Activated T-cell treated with anti-CD3 and anti-CD28 coated beads, Interleukin-2, amount 50 U/mL, for 4 hours (primary cell): ENCODE results near the gene SEC14L5. TPM values are rescaled to one million over a fixed set of nuclear protein-coding genes. Genes with fewer than 3 reads are reported as not detected.
A peak's percentile ranks its signal among the peaks of the same experiment; 100 is the strongest.
"Not testable (repeated sequence)": the region's sequence is repeated elsewhere in the genome, so short reads cannot be mapped to it uniquely, and the experiment has no call there.

Experiments
- ATAC-seq, 2 donors: fragments of 200-7000 bp; cut with Tn5 transposase; one replicate each; pipeline ENCODE4 v1.10.0; 2021
- DNase-seq: peaks from one replicate; pipeline ENCODE4 v3.0.0-alpha.2; 2020
- H3K27me3 Mint-ChIP-seq: one replicate; pipeline ENCODE4 v1.8.0; 2021; ENCODE audit warnings: low read depth, mixed read lengths
- H3K36me3 Mint-ChIP-seq: one replicate; pipeline ENCODE4 v1.8.0; 2022; ENCODE audit warnings: mixed read lengths; ENCODE audit not compliant: insufficient read depth
- H3K4me1 Mint-ChIP-seq: one replicate; pipeline ENCODE4 v1.8.0; 2021; ENCODE audit warnings: low read depth, mixed read lengths
- H3K4me3 Mint-ChIP-seq: one replicate; pipeline ENCODE4 v1.8.0; 2021; ENCODE audit warnings: mild to moderate bottlenecking, moderate library complexity, mixed read lengths
- H3K9me3 Mint-ChIP-seq: one replicate; pipeline ENCODE4 v1.8.0; 2021; ENCODE audit warnings: mixed read lengths
- total RNA-seq, 3 donors: library from RNA; stranded (reverse); gene quantifications; one replicate each; pipeline ENCODE4 v1.2.1, GENCODE V29; 2021

The SEC14L5 gene
- total RNA-seq, 3 donors from 2014 or later = not detected

DNA sequence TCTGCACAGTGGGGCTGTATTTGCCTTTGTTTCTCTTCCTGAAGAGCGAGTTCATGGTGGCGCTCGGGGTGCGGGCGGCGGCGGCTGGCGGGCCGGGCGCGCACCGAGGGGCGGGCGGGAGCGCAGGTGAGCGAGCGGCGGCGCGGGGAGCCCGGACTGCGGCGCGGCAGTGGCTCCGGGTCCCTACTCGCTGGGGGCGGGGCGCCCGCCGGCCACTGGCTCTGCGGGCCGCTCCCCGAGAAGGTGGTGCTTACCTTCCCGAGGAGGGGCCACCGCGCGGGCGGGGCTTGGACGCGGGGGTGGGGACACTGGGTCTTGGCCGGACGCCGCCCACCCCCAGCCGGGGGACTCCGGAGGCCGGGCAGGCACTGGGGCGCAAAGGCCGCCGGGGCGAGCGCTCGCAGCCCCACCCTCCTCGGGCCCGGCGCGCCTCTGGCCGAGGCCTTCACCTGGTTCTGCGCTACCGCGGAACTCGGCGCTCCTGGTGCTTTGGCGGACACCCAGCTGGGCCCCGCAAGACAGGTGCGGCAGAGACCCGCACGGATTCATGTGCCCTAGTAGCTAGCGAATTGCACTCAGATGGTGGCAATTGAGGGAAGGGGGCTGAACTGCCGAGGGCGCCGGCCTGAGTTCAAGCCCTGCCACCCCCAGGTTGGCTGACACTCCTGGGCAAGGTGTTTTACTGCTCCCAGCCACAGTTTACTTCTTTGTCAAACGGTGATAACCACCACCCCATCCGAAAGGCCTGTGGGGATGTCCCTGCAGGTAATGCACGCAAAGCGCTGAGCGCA is 20.9 kb upstream of the SEC14L5 start, which contains the start of gene PPL:
Gene PPL, minus strand, starts transcription at position 158 of the 791 bp plus-strand sequence. Its CDS starts 103 bp downstream, at position 55.
- Mint-ChIP-seq H3K4me1 (peaks cover 8% of the 10 kb centered on the region), H3K9me3 (no peaks in the 10 kb centered on the region), H3K36me3 (no peaks in the 10 kb centered on the region), H3K27me3 (peaks cover 45% of the 10 kb centered on the region), H3K4me3 (peak within 1 kb of the TSS; percentile 67)
- ATAC-seq (peak; percentile 47 to 50), DNase-seq (no peak)

DNA sequence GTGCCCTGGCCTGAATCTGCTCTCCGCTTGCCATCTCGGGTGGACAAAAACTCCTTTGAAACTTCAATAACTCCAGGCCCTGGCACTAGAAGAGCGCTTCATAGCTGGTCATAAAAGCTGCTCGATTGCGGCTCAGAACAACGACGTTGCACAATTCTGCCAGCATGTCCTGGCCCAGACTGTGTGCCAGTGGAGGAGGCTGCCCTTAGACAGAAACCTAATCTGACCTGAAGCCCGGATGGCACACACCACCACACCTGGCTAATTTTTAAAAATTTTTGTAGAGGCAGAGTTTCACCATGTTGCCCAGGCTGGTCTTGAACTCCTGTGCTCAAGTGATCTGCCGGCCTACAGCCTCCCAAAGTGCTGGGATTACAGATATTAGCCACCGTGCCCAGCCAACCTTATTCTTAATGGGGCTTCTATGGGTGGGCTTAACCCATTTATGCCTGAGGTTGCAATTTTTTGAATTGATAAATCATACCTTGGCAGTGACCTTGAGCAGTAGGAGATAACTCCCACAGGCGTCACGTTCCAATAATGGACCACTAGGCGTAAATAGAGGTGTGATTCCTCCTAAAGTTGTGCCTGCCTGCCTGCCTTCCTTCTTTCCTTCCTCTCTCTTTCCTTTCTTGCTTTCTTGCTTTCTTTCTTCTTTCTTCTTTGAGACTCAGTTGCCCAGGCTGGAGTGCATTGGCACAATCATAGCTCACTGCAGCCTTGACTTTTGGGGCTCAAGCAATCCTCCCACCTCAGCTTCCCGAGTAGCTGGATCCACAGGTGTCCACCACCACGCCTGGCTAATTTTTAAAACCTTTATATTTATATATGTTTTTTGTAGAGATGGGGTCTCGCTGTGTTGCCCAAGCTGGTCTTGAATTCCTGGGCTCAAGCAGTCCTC is 20.1 kb upstream of the SEC14L5 start:
- no peak for DNase-seq
- Mint-ChIP-seq H3K4me1 (peaks cover 8% of the 10 kb centered on the region), H3K4me3 (peak overlapping the region; percentile 67), H3K9me3 (no peaks in the 10 kb centered on the region), H3K36me3 (no peaks in the 10 kb centered on the region), H3K27me3 (peaks cover 45% of the 10 kb centered on the region)
- no peak for ATAC-seq

DNA sequence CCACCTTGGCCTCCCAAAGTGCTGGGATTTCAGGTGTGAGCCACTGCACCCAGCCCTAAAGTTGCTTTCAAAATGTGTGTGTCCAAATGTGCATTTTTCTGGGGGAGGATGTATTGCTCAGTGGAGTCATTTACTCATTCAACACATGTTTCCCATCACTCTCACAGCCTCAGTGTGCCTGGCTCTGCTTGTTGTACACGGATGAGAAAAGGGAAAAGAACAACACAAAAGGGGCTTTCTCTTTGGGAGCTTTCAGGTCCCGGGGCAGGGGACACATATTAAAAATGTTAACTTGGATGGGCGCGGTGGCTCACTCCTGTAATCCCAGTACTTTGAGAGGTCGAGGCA is 19.5 kb upstream of the SEC14L5 start:
- Mint-ChIP-seq H3K9me3 (no peaks in the 10 kb centered on the region), H3K36me3 (no peaks in the 10 kb centered on the region), H3K4me1 (peaks cover 8% of the 10 kb centered on the region), H3K27me3 (peaks cover 40% of the 10 kb centered on the region), H3K4me3 (no peak overlapping the region)
- ATAC-seq (no peak), DNase-seq (no peak)

DNA sequence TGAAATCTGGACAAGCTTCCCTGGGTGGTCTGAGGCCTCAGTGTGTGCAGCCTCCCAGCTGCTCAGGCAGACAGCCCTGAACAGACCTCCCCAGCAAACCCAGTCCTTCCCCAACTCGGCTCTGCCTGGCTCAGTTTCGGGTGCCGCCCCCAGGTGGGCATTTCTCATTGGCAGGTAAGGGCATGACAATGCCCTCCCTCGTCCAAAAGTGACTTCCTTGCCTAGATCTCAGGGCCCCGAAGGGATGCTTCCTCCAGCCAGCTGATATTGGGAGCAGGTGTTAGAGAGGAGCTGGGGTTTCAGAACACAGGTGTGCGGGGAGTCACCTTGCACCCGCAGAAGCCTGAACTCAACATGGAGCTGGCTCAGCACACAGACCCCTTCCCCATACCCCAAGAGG is 17.4 kb upstream of the SEC14L5 start:
- Mint-ChIP-seq H3K36me3 (no peaks in the 10 kb centered on the region), H3K9me3 (no peaks in the 10 kb centered on the region), H3K4me3 (no peak overlapping the region), H3K4me1 (peaks cover 8% of the 10 kb centered on the region), H3K27me3 (peaks cover 28% of the 10 kb centered on the region)
- DNase-seq (no peak), ATAC-seq (no peak)

DNA sequence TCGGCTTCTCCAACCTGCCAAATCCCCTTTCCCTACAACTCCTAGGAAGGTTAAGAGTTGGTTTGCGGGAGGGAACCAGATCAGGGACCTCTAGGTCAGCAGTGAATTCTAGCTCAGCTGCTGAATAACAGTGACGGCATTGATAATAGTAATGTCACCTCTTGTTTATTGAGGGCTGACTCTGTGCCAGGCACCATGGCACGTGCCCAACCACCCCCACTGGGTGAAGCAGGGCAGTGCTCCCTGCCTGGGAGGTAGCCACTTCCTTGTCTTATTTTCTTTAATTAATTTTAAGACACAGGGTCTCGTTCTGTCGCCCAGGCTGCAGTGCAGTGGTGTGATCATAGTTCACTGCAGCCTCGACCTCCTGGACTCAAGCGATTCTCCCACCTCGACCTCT is 15.6 kb upstream of the SEC14L5 start:
- DNase-seq = no peak
- no peaks in the 10 kb centered on the region for H3K36me3 Mint-ChIP-seq
- no peak overlapping the region for H3K4me3 Mint-ChIP-seq
- ATAC-seq = no peak
- H3K27me3 Mint-ChIP-seq = peaks cover 26% of the 10 kb centered on the region
- H3K9me3 Mint-ChIP-seq = no peaks in the 10 kb centered on the region
- peaks cover 4% of the 10 kb centered on the region for H3K4me1 Mint-ChIP-seq

DNA sequence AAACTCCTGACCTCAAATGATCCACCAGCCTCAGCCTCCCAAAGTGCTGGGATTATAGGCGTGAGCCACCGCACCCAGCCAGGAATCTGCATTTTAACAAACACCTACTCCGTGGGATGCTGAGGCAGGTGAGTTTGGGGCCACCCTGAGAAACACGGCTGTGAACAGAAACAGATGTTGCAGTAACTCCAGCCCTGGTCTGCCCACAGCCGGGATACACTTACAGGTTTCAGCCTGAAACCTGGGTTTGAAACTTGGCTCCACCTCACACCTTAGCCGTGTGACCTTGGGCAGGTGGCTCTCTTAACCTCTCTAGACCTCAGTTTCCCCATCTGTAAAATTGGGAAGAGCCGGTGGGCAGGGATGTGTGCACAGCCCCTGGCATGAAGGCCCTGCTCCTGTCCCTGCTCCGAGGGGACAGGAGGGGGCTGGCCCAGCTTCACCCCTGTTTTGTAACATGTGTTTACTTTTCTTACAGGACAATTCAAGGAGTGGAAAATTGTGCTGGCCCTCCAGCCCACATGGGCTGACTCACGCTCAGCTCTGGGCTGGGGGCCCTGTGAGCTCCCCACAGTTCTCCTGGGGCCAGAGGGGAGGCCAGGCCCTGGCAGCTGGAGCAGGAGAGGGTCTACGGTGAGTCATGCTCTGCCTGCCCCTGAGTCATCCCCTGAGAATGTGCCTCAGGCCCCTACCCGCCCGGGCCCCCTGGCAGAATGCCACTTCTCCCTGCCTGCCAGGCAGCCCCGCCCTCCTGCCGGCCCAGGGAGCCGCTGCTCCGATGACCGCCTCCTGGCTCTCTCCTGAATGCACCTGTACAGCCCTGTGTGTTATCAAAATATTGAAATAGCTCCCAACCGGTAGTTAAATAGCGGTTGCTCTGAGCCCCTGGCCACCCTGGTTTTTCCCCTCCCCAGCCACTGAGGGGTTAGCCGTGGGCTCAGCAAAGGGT is 13.5 kb upstream of the SEC14L5 start:
- H3K9me3 Mint-ChIP-seq = no peaks in the 10 kb centered on the region
- no peak for DNase-seq
- H3K4me3 Mint-ChIP-seq = no peak overlapping the region
- H3K27me3 Mint-ChIP-seq = peaks cover 22% of the 10 kb centered on the region
- ATAC-seq = no peak
- H3K36me3 Mint-ChIP-seq = no peaks in the 10 kb centered on the region
- no peaks in the 10 kb centered on the region for H3K4me1 Mint-ChIP-seq

DNA sequence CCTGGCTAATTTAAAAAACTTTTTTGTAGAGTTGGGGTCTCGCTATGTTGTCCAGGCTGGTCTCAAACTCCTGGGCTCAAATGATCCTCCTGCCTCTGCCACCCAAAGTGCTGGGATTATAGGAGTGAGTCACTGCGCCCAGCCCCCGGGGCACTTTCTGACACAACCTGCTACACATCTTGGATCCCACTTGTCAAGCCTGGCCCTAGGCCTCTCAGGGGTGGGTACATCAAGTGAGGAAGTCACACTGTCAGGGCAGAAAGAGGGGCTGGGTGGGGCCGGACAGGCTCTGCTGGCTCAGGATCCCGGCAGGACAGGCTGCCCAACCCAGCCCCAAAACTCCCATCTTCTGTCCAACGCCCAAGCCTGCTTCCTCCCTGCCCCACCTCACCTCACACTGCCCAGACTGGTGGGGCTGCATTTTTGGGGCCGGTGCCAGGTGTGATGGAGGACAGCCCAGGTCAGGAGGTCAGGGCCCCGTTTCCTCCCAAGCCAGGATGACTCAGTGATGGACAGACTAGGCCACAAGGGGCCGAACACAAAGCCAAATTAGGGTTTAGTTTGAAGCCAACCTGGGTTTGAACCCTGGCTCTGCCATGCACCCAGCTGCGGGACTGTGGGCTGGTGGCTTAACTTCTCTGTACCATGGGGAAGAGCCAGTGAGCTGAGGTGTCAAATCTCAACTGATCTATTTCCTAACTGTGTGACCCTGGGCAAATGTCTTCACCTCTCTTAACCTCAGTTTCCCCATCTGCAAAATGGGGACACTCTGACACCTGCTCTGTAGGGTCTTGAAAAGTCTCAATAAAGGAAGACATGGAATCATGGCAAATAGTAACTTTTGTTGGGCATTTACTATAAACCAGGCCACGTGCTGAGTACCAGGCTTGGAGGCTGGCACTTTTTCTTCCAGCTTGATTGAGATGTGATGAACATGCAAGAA is 12.3 kb upstream of the SEC14L5 start:
- no peak for DNase-seq
- Mint-ChIP-seq H3K27me3 (peaks cover 24% of the 10 kb centered on the region), H3K9me3 (no peaks in the 10 kb centered on the region), H3K4me3 (no peak overlapping the region), H3K4me1 (no peaks in the 10 kb centered on the region), H3K36me3 (no peaks in the 10 kb centered on the region)
- ATAC-seq = no peak

DNA sequence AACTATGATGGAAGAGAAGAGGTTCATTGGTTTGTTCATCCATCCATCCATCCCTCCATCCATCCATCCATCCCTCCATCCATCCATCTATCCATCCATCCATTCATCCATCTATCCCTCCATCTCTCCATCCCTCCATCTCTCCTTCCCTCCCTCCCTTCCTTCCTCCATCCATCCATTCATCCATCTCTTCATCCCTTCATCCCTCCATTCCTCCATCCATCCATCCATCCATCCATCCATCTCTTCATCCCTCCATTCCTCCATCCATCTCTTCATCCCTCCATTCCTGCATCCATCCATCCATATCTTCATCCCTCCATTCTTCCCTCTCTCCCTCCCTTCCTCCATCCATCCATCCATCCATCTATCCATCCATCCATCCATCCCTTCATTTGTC is 11.2 kb upstream of the SEC14L5 start:
- Mint-ChIP-seq H3K27me3 (peaks cover 20% of the 10 kb centered on the region), H3K4me3 (no peak overlapping the region), H3K36me3 (no peaks in the 10 kb centered on the region), H3K4me1 (no peaks in the 10 kb centered on the region), H3K9me3 (no peaks in the 10 kb centered on the region)
- DNase-seq (no peak), ATAC-seq (no peak)

DNA sequence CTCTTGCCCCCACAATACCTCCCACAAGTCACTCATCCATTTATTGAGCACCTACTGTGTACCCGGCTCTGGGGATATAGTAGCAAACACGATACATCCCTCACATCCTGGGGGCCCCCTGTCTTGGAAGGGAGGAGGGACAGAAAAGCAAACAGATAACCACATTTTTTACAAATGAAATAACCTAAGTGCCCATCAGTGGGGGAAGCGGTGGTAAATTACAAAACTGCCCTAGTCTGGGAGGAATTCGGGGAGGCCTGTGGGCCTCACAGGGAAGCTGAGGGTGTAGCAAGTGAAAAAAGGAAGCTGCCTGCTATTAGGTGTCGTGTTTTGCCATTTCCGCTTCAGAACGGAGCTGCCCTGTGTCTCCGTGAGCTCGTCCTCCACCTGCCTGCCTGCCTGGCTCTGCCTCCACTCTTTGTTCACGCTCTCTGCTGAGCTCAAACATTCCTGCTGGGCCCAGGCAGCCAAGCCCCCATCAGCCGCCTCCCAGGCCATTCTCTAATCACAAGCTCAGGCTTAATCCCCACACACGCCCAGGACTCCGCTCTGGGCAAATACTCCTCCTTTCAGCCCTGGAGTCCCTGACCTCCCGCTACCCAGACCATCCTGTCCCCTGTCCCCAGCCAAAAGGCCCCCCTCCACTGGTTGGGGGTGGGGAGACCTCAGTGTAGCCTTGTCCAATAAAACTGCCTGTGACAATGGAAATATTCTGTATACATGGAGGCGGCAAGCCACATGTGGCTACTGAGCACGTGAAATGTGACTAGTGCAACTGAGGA is 10.2 kb upstream of the SEC14L5 start:
- H3K9me3 Mint-ChIP-seq = no peaks in the 10 kb centered on the region
- ATAC-seq (no peak), DNase-seq (no peak)
- H3K4me3 Mint-ChIP-seq = no peak overlapping the region
- no peaks in the 10 kb centered on the region for H3K4me1 Mint-ChIP-seq
- no peaks in the 10 kb centered on the region for H3K36me3 Mint-ChIP-seq
- H3K27me3 Mint-ChIP-seq = peaks cover 20% of the 10 kb centered on the region

DNA sequence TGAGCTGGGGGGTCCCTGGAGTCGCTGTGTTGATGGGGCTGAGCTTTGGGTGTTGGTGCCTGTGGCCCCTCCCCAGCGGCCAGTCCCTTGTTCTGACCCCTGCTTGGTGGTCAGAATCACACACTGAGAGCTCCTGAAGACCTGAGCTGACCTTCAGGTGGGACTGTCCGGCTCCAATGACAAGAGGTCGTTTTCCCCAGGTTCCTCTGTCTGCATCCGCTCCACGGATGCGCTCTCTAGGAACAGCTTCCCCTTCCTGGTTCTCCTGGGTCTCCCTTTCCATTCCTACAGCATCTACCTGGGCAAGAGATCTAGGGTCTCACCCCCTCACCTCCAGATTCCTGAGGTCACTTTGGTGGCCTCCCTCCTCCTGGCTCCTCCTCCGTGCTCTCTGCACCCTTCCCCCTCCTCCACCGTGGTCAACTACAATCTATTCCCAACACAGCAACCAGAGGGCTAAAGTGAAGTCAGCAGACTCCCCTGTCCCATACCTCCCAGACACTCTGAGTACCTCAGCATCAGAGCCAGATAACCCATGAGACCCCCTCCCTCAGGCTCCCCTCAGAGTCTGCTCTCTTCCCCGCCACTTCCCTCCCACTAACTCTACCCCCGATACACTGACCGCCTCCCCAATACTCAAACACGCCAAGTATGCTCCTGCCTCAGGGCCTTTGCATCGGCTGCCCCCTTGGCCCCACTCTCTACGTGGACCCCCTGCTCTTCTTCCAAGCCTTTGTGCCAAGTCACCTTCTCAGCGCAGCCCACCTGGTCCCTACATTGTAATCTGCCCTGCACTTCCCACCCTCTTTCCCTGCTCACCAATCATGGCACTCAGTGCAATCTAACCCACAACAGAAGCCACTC is 9.0 kb upstream of the SEC14L5 start:
- Mint-ChIP-seq H3K4me3 (no peak overlapping the region), H3K27me3 (peaks cover 23% of the 10 kb centered on the region), H3K36me3 (no peaks in the 10 kb centered on the region), H3K4me1 (no peaks in the 10 kb centered on the region), H3K9me3 (no peaks in the 10 kb centered on the region)
- ATAC-seq (no peak), DNase-seq (no peak)

DNA sequence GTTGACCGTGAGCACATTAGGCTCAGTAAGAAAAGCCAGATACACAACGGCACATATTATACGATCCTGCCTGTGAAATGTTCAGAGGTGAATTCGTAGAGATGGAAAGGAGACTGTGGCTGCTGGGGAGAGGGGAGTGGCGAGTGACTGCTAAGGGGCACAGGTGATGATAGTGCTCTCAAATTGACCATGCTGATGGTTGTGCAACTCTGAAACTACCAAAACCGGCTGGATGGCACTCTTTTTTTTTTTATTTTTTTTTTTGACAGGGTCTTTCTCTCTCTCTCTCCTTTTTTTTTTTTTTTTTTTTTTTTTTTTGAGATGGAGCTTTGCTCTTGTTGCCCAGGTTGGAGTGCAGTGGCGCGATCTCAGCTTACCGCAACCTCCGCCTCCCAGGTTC is 8.1 kb upstream of the SEC14L5 start:
- Mint-ChIP-seq H3K4me3 (no peak overlapping the region), H3K27me3 (peaks cover 25% of the 10 kb centered on the region), H3K9me3 (no peaks in the 10 kb centered on the region), H3K4me1 (no peaks in the 10 kb centered on the region), H3K36me3 (no peaks in the 10 kb centered on the region)
- no peak for DNase-seq
- no peak for ATAC-seq

DNA sequence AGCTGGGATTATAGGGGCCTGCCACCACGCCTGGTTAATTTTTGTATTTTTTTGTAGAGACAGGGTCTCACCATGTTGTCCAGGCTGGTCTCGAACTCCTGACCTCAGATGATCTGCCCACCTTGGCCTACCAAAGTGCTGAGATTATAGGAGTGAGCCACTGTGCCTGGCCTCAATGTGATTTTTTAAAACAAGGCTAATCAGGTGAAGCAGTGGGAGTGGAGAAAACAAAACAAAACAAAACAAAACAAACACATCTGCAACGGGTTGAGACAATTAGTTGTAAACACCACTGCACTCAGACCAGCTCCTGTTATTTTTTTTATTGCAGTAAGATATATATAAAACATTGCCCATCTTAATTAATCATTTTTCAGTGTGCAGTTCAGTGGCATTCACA is 6.5 kb upstream of the SEC14L5 start:
- not testable (repeated sequence) for H3K4me3 Mint-ChIP-seq, H3K4me1 Mint-ChIP-seq, DNase-seq, H3K36me3 Mint-ChIP-seq, ATAC-seq, H3K9me3 Mint-ChIP-seq
- peaks cover 33% of the 10 kb centered on the region for H3K27me3 Mint-ChIP-seq
